ENCODE data around the gene NHLRC2.

NHLRC2 gene

GRCh38 chr10:113911839-113912238 lies 57.4 kb downstream of the NHLRC2 start:
- no peak for DNase-seq (ENCODE audit: low read depth)

- DNase-seq (ENCODE audit: low read depth): no peak
These were observed 58.1 kb downstream of the NHLRC2 start for GRCh38 chr10:113912582-113912981.

- DNase-seq (ENCODE audit: low read depth): no peak
These were observed 60.5 kb downstream of the NHLRC2 start for GRCh38 chr10:113914956-113915355.

- DNase-seq (ENCODE audit: low read depth): no peak
These were observed 61.1 kb downstream of the NHLRC2 start for GRCh38 chr10:113915540-113915939.

- no peak for DNase-seq (ENCODE audit: low read depth)
These were observed 61.6 kb downstream of the NHLRC2 start for GRCh38 chr10:113916053-113916452.

GRCh38 chr10:113917636-113918035 lies 63.2 kb downstream of the NHLRC2 start:
- DNase-seq (ENCODE audit: low read depth): no peak

- DNase-seq (ENCODE audit: low read depth): no peak
These were observed 65.7 kb downstream of the NHLRC2 start for GRCh38 chr10:113920114-113920513.

- DNase-seq (ENCODE audit: low read depth): no peak
These were observed 66.4 kb downstream of the NHLRC2 start for GRCh38 chr10:113920875-113921274.

GRCh38 chr10:113921561-113922370 lies 67.3 kb downstream of the NHLRC2 start:
- no peak for DNase-seq (ENCODE audit: low read depth)

- DNase-seq (ENCODE audit: low read depth): no peak
These were observed 68.5 kb downstream of the NHLRC2 start for GRCh38 chr10:113922787-113923570.

- no peak for DNase-seq (ENCODE audit: low read depth)
These were observed 69.7 kb downstream of the NHLRC2 start for GRCh38 chr10:113924186-113924585.

- DNase-seq (ENCODE audit: low read depth): no peak
These were observed 70.2 kb downstream of the NHLRC2 start for GRCh38 chr10:113924664-113925063.

GRCh38 chr10:113927440-113927839 lies 73.0 kb downstream of the NHLRC2 start:
- no peak for DNase-seq (ENCODE audit: low read depth)

- no peak for DNase-seq (ENCODE audit: low read depth)
These were observed 74.4 kb downstream of the NHLRC2 start for GRCh38 chr10:113928830-113929229.

GRCh38 chr10:113929522-113929921 lies 75.1 kb downstream of the NHLRC2 start:
- DNase-seq (ENCODE audit: low read depth): no peak

GRCh38 chr10:113930482-113931057 lies 76.1 kb downstream of the NHLRC2 start:
- no peak for DNase-seq (ENCODE audit: low read depth)

GRCh38 chr10:113932854-113933253 lies 78.4 kb downstream of the NHLRC2 start:
- no peak for DNase-seq (ENCODE audit: low read depth)

GRCh38 chr10:113933894-113934532 lies 79.6 kb downstream of the NHLRC2 start:
- no peak for DNase-seq (ENCODE audit: low read depth)

- no peak for DNase-seq (ENCODE audit: low read depth)
These were observed 82.8 kb downstream of the NHLRC2 start for GRCh38 chr10:113937258-113937657.

GRCh38 chr10:113937756-113938155 lies 83.3 kb downstream of the NHLRC2 start:
- DNase-seq (ENCODE audit: low read depth): no peak

GRCh38 chr10:113939212-113939860 lies 84.9 kb downstream of the NHLRC2 start:
- DNase-seq (ENCODE audit: low read depth): no peak

GRCh38 chr10:113941140-113941539 lies 86.7 kb downstream of the NHLRC2 start:
- no peak for DNase-seq (ENCODE audit: low read depth)
